Lung (tissue), 12 donors: Measurements from ENCODE around the gene KCNQ2. TPM values are rescaled to one million over a fixed set of nuclear protein-coding genes. Genes with fewer than 3 reads are reported as not detected.

Experiments used
- ATAC-seq: fragments of 200-7000 bp; cut with Tn5 transposase; one replicate; pipeline ENCODE4 v1.9.1; 2020; ENCODE audit warnings: moderate number of reproducible peaks; ENCODE audit not compliant: insufficient read depth, low FRiP score
- DNase-seq, 3 donors: peaks; one replicate each; pipeline ENCODE4 v3.0.0-alpha.2; 2013 to 2017
- H3K27ac ChIP-seq, 2 donors: one replicate each; pipeline ENCODE4 v1.5.1; 2013; ENCODE audit warnings: mild to moderate bottlenecking in 2 of 2, moderate library complexity in 2 of 2, control low read depth in 1 of 2, inconsistent platforms in 1 of 2, low read depth in 1 of 2, low read length in 1 of 2
- H3K27me3 ChIP-seq, 3 donors: one replicate each; pipeline ENCODE4 v1.5.1; 2013; ENCODE audit warnings: low read length in 2 of 3; ENCODE audit not compliant: control insufficient read depth in 3 of 3, insufficient read depth in 3 of 3
- H3K36me3 ChIP-seq, 4 donors: one replicate each; pipeline ENCODE4 v1.5.1; 2013; ENCODE audit warnings: low read length in 4 of 4, mild to moderate bottlenecking in 1 of 4, moderate library complexity in 1 of 4; ENCODE audit not compliant: control insufficient read depth in 4 of 4, insufficient read depth in 4 of 4
- H3K4me1 ChIP-seq, 5 donors: one replicate each; pipeline ENCODE4 v1.5.1; 2013; ENCODE audit warnings: low read length in 5 of 5, mild to moderate bottlenecking in 2 of 5, moderate library complexity in 1 of 5; ENCODE audit not compliant: control insufficient read depth in 5 of 5, insufficient read depth in 5 of 5
- H3K4me3 ChIP-seq: one replicate; pipeline ENCODE4 v1.5.1; 2013; ENCODE audit warnings: mild to moderate bottlenecking, control low read depth, moderate library complexity
- H3K9ac ChIP-seq, 2 donors: one replicate each; pipeline ENCODE4 v1.5.1; 2013; ENCODE audit warnings: low read length in 2 of 2, control low read depth in 1 of 2; ENCODE audit not compliant: insufficient read depth in 1 of 2
- H3K9me3 ChIP-seq, 4 donors: one replicate each; pipeline ENCODE4 v1.5.1; 2013; ENCODE audit warnings: low read length in 3 of 4, mild to moderate bottlenecking in 1 of 4, moderate library complexity in 1 of 4; ENCODE audit not compliant: control insufficient read depth in 4 of 4, insufficient read depth in 3 of 4
- WGBS, 2 donors: extraction: QIAGEN DNeasy Blood & Tissue Kit; methylation state at CpG; one replicate each; pipeline ENCODE4 v1.1.7; 2013; 5-methylcytosine and 5-hydroxymethylcytosine counted together
- polyA plus RNA-seq, 2 donors: library from polyadenylated mRNA; stranded (reverse); fragments of 200-250 nt; gene quantifications; one replicate each; pipeline ENCODE4 v1.2.1, GENCODE V29; 2013
- total RNA-seq, 2 donors: library from RNA; depleted of rRNA in 1 of 2; stranded (reverse); fragments of >200 nt in 1 of 2; gene quantifications; one replicate each; pipeline ENCODE4 v1.2.1, GENCODE V29; 2014 to 2021
- TF ChIP-seq, protein P1 (sequence below): IDR thresholded peaks from 2 replicates; pipeline ENCODE4 v1.5.1; 2012; ENCODE audit warnings: mild to moderate bottlenecking; ENCODE audit errors: control extremely low read depth, extremely low read depth
- donor health status: control.
- donor health status: control.
- donor health status: Bipolar disorder and iron deficiency.
- donor health status: healthy.
- donor health status: DM: yes; HTN: yes; CAD: no.

KCNQ2 gene
- total and polyA plus RNA-seq, 4 donors = 0.18 to 6.8 (median 0.28) TPM; not detected in 1

DNA sequence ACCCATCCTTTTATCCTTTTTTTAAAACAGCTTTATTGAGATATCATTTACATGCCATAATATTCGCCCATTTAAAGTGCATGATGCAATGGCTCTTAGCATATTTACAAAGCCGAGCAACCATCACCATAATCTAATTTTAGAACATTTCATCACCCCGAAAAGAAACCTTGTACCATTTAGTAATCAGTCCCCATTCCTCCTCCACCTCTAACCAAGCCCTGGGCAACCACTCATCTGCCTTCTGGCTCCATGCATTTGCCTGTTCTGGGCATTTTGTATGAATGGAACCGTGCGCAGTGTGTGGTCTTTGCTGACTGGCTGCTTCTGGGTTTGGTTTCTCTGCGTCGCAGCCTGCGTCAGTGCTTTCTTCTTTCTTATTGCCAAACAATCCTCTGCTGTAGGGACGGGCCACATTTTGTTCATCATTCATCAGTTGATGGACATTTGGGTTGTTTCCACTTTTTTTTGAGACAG is 36.7 kb upstream of the KCNQ2 start:
- H3K9ac ChIP-seq = no peak overlapping the region
- H3K9me3 ChIP-seq = peaks cover 0 to 22% (median 5%) of the 10 kb centered on the region in 4 donors
- no peak for DNase-seq
- no peak overlapping the region for H3K4me3 ChIP-seq
- peaks cover 0 to 2% (median 0%) of the 10 kb centered on the region in 3 donors for H3K27me3 ChIP-seq
- TF ChIP-seq, protein P1, sequence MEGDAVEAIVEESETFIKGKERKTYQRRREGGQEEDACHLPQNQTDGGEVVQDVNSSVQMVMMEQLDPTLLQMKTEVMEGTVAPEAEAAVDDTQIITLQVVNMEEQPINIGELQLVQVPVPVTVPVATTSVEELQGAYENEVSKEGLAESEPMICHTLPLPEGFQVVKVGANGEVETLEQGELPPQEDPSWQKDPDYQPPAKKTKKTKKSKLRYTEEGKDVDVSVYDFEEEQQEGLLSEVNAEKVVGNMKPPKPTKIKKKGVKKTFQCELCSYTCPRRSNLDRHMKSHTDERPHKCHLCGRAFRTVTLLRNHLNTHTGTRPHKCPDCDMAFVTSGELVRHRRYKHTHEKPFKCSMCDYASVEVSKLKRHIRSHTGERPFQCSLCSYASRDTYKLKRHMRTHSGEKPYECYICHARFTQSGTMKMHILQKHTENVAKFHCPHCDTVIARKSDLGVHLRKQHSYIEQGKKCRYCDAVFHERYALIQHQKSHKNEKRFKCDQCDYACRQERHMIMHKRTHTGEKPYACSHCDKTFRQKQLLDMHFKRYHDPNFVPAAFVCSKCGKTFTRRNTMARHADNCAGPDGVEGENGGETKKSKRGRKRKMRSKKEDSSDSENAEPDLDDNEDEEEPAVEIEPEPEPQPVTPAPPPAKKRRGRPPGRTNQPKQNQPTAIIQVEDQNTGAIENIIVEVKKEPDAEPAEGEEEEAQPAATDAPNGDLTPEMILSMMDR = no peak
- 82 to 83% methylated on average over 9 of the region's 9 CpGs for WGBS, 2 donors
- ATAC-seq = no peak
- H3K36me3 ChIP-seq = no peaks in the 10 kb centered on the region
- no peak overlapping the region for H3K27ac ChIP-seq
- H3K4me1 ChIP-seq = peaks cover 0 to 2% (median 0%) of the 10 kb centered on the region in 5 donors

DNA sequence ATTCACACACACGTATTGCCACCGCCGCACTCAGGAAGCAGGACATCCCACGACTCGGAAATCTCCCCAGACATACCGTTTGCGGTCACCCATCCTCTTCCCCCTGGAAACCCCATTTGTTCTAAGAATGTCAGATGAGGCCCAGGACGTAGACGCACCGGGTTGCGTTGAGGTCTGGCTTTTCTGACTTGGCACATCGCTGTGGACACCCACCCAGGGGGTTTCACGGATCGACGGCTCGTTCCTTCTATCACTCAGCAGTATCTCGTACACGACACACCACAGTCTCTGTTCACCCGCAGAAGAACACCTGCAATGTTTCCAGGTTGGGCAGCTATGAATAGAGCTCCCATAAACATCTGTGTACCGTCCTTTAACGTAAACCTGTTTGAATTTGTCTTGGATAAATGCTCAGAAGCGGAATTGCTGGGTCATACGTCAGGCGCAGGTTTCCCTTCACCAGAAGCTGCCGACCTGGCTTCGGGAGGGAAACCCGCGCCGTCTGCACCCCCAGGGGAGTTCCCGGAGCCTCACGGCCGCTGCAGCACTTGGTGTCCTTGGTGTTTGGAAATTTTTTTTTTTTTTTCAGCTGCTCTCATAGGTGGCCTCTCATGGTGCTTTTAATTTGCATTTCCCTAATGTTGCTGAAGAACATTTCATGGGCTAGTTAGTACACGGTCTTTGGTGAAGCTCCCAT is 35.8 kb upstream of the KCNQ2 start:
- 86% methylated on average over 33 of the region's 33 CpGs for WGBS, 2 donors
- no peak for DNase-seq
- H3K27me3 ChIP-seq = peaks cover 0 to 6% (median 2%) of the 10 kb centered on the region in 3 donors
- TF ChIP-seq, protein P1 = no peak
- ATAC-seq = no peak
- H3K9me3 ChIP-seq = peaks cover 0 to 22% (median 5%) of the 10 kb centered on the region in 4 donors
- H3K4me1 ChIP-seq = peaks cover 0 to 2% (median 0%) of the 10 kb centered on the region in 5 donors
- no peak overlapping the region for H3K9ac ChIP-seq
- no peaks in the 10 kb centered on the region for H3K36me3 ChIP-seq
- H3K27ac ChIP-seq = no peak overlapping the region
- no peak overlapping the region for H3K4me3 ChIP-seq

DNA sequence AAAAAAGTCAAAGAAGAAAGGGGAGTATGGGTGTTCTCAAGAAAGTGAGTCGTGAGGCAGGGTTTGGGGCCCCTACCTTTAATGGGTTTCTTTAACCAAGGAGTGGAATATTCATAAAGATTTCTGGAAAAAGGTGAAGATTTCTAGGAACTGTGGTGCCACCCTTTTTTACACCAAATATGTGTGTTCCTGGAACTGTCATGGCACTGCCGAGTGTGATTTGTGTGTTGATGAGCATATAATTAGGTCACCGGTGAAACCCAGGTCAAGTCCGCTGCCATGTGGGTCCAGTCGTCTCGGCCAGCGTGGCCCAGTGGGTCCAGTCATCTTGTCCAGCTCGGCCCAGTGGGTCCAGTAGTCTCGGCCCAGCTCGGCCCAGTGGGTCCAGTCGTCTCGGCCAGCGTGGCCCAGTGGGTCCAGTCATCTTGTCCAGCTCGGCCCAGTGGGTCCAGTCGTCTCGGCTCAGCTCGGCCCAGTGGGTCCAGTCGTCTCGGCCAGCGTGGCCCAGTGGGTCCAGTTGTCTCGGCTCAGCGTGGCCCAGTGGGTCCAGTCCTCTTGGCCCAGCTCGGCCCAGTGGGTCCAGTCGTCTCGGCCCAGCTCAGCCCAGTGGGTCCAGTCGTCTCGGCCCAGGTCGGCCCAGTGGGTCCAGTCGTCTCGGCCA is 34.8 kb upstream of the KCNQ2 start:
- DNase-seq = no peak
- TF ChIP-seq, protein P1 = no peak
- Histone ChIP-seq H3K4me3 (no peak overlapping the region), H3K27ac (no peak overlapping the region), H3K9ac (no peak overlapping the region), H3K27me3 (peaks cover 0 to 6% (median 2%) of the 10 kb centered on the region in 3 donors), H3K9me3 (peaks cover 0 to 22% (median 5%) of the 10 kb centered on the region in 4 donors), H3K4me1 (peaks cover 0 to 2% (median 0%) of the 10 kb centered on the region in 5 donors), H3K36me3 (no peaks in the 10 kb centered on the region)
- WGBS, 2 donors = 89 to 95% methylated on average over 30 of the region's 30 CpGs
- no peak for ATAC-seq
